GM18511 (cell line): ENCODE data around the gene FKBP10.
A peak's percentile ranks its signal among the peaks of the same experiment; 100 is the strongest.

Source experiments
- ATAC-seq: cut with Tn5 transposase; IDR thresholded peaks from one replicate; pipeline ENCODE4 v1.9.1; 2021; ENCODE audit warnings: mild to moderate bottlenecking, moderate library complexity; ENCODE audit not compliant: unreplicated experiment

Gene FKBP10

DNA sequence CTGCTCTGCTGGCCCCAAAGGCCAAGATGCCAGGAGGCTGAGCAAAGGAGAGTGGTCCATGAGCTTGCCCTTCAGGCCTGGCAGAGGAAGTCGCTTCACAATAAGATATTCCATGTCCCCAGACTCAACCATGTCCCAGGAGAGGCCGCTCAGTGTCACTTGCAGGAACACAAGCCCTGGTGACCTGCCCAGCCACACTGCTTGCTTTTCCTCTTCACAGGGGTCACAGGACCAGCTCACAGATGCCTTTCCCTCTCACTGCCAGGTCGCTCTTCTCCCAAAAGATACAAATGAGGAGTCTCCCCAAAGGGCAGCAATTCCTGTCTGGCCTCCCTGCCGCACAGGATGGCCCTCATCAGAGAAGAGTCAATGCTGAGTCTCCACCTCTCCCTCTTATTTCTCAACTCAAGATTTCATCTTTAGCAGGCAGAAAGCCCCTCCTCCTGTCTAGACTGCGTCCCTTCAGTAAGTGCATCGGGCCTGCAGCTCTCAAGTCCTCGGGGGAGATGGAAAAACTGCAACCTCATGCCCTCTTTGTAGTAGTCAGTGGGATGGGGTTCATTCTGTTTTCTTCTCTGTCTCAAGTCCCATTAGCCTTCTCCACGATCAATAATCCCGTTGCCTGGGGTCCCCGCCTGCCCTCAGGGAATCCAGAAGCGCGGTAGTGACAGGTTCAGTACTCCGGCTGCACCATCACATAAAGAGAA lies 31.2 kb upstream of the FKBP10 start:
- ATAC-seq = no peak

DNA sequence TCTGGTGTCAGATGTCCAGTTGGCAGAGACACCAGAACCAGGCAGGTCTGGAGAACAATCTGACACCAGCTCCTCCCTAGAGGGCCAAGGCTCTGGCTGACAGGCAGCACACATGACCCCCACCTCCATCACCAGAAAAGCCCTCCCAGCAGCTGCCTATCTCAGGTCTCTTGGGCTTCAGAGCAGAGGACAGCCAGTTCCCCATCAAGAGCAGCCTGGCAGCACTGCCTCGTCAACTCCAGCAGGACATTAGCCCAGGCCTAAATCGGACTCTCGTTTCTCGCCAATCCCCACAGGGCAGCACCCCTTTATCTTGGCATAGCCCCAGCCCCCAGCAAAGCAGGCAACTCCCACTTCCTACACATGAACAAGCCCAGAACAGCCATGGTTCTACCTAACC lies 30.7 kb upstream of the FKBP10 start:
- ATAC-seq = no peak

DNA sequence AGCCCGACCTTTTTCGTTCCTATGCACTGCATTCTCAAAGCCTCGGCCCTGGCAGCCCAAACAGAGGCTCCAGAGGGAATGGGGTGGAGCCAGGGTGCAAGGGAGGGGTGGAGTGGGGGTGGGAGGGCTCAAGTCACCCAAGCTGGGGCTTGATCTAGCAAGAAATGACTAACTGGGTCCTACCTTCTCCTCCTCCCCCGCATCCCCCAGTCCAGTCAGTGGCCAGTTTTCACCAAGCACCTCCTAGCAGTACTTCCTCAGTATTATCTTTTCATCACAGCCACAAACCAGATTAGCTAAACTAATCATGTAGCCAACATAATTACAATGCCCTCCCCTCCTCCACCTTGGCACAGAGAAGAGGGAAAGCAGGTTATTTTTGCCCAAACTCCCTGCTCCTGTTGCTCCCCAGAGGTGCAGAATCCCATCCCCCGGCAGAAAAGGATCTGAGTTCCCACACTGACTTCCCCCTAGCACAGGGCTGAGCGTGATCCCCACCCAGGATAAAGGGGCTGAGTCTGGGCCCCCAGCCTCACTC lies 28.5 kb upstream of the FKBP10 start:
- ATAC-seq = no peak

DNA sequence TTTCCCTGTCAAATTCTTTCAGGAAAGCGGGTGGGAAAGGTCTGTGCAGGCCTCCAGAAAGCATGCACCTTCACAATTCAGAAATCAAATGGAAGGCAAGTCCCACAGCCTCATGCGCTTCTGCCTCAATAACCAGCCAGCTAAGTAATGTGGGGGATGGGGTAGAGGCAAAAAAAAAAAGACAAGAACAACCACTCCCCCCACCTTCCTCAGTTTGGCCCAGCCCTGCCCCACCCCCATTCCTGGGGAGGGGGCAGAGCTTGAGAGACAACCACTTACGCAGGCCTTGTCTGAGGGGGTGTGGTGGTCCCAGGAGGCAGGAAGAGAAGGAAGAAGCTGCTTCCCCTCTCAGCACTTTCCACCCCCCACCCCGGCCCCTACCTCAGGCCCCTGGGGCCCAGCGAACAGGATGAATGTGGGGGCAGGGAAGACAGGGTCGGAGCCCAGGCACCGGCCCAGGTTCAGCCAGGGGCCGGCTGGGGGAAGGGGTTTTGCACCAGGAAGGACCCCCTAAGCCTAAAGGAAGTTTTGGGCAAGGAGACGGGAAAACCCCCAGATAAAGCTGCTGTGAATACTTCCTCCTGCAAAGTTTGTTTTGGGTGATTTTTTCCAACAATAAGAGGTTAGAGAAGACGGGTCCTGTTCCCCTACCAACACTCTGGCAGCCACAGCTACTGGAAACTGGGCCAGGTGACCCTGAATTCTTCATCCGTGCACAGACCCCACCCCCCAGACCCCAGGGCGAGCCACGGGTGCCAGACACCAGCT lies 27.5 kb upstream of the FKBP10 start:
- ATAC-seq = no peak

DNA sequence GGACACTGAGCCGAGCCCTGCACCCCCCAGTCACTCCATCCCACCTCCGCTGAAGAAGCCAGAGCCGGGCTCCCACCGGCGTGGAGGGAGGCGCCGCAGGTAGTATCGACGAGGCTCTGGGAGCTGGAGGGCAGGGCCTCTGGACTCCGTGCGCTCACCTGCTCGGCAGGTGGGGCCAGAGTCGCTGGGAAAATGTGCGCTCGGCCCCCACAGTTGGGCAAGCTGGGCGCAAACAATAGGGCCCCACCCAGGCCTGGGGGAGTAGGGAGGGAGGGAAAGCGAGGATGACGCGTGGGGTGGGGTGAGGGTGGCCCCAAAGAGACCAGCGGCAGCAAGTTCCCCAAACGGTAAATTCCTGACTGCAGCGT lies 27.0 kb upstream of the FKBP10 start:
- ATAC-seq = no peak

DNA sequence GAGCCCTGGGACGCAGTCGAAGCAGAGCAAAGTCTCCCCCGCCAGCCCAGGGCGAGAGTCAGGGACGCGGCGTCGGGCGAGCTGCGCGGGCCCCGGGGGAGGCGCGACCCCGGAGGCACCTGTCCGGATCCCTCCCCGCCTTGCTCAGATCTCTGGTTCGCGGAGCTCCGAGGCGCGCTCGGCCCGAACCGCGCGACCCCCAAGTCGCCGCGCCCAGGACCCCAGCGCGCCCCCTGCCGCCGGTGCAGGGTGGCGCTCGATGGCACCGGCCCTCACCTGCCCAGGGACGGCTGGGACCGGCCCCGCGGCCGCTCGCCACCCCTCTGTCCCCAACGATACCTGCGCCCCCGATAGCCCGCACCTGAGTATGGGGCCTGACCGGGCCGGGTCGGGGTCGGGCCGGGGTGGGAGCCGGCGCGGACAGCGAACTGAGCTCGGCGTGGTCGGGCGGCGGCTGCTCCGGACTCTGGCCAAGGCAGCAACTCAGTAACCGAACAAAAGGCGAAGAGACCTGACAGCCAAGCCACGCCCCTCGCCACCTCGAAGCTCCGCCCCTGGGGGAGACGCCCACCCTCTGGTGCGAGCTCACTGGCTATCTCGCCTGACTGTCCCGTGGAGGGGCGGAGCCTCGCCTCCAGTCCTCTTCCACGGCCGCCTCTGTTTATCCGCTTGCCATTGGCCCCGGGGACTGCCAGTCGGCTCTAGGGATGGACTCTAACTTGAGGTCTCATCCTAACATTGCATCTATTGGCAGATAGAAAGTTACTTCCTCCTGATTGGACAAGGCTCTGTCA lies 26.4 kb upstream of the FKBP10 start, which contains the start of gene JUP:
TSS of gene JUP (minus strand) at position 485 of the 794 bp plus-strand sequence. CDS start 14,857 bp downstream, outside the sequence.
- peak; percentile 77 for ATAC-seq

DNA sequence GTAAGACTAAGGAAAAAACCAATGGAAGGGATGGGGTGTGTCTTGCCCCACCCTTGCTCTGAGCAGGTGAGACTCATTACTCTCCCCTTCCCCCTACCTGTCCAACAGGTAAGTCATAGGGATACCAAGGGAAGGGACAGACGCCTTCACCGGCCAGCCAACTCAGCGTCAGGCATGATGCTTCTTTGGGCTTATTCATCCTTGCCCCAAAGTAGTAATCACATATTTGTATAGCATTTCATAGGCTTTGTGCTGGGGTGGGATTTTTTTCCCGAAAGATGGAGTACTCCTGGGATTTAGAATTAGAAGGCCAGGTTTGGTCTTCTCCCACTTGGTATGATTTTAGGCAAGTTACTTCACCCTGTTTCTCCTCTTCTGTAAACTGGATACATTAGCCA lies 25.8 kb upstream of the FKBP10 start:
- ATAC-seq = no peak

DNA sequence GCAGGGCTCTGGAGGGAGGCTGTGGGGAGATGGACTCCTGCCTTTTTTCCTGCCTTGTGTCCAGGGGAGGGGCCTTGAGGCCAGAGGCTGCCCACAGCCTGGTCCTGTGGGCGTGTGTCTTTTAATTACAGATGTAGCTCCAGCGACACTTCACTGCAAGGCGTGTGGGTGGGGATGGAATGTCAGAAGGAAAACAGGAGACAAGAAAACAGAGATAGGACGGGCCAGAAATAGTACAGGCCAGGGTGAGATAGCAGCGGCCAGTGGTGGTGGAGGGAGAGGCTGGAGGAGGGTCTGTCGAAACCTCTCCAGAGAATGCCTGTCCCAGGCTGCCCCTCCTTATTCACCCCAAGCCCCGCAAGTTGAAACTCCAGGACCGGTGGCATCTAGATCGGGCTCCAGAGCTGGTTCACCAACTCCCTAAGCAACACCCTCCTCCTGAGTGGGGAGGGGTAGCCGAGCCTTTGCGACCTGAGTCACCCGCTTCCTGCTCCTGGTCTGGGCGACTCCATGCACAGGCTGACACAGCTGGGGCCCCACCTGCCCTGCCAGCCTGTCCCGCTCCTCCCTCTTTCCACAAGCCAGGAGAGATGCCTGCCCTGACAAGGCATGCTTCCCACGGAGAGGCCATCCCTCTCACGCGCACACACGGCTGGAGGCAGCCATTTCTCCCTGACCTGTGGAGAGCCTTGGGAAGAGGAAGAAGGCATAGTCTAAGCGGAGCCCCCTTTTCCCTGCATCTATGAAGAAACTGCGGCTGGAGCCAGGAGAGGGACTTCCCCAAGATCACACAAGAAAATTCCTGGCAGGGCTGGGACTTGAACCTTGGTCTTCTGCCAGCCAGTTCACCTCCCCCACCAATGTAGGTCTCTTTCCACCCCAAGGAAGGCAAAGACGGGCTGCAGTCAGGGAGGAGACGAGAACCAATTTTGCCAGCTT lies 19.7 kb upstream of the FKBP10 start:
- no peak for ATAC-seq

DNA sequence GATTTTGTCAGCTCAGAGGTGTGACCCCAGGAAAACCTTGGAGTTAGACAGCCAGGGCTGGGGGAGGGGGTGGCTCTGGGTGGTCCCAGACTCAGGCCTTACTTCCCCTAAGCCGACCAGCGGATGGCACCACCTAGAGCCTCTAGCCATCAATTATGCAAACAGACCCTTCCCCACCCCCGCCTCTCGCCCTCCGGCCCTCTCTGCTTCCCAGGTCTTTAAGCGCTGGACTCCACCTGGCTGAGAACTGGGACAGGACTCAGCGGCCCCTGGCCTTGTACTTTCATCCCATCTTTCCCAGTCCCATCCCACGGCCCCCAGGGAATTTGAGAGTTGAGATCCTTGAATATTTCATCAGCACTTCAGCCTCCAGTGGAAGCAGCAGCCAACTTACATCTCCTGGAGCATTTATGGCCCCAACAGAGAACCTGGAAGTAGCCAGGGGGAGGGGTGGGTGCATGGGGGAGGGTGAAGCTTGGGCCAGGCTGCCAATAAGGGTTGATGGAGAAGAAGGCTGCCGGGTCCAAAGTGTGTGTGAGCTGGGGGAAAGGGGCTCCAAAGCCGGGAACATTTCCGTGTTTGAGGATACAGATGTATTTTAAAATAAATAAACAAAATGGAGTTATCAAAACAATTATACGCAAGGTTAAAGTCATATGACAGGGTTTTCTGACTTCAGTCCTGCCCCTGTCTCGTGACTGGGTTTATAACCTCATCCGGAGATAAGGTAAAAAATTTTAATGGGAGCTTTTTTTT lies 18.8 kb upstream of the FKBP10 start:
- ATAC-seq = no peak

DNA sequence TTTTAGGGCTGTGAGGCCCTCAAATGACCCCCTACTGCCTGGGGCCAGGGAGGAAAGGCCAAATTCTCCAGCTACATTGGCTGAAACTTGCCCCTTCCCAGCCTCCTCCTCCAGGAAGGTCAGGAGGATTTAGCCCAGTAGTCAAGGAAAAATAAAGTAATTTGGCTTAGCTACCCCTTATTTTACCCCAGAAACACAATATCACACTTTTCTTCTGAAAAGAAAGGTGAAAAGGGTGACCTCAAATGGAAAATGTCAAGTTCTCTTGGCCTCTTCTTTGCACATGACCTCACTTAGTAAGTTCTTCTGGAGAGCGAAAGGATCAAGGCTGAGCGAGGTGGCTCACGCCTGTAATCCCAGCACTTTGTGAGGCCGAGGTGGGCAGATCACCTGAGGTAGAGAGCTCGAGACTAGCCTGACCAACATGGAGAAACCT lies 18.2 kb upstream of the FKBP10 start:
- no peak for ATAC-seq

DNA sequence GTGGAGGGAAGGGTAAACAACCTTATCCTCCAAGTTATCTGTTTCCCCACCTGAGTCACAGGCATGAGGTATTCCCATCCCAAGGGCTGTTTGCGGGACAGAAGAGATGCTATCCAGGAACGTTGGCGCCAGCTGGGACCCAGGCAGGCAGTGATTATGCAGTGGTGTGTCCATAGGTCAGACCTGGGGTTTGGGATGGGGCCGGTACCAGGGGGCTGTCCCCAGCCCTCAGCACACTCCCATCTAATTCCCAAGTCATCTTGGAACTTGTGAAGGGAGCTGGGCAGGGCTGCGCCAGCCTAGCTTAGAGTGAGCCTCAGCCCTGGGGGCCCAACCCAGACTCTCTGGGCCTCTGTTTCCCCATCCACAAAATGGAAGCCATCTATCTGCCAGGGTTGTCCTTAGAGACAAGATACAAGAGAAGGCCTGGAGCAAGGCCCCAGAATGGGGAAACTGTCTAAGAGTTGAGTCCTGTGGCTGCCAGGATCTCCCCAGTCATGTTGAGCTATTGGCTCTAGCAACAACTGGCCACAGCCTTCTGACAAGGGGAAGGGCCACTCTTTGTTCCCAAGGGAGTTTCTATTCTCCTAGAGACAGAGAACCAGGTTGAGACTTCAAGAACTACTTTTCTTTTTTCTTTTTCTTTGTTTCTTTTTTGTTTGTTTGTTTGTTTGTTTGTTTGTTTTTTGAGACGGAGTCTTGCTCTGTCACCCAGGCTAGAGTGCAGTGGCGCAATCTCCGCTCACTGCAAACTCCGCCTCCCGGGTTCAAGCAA lies 16.5 kb upstream of the FKBP10 start:
- ATAC-seq = no peak

DNA sequence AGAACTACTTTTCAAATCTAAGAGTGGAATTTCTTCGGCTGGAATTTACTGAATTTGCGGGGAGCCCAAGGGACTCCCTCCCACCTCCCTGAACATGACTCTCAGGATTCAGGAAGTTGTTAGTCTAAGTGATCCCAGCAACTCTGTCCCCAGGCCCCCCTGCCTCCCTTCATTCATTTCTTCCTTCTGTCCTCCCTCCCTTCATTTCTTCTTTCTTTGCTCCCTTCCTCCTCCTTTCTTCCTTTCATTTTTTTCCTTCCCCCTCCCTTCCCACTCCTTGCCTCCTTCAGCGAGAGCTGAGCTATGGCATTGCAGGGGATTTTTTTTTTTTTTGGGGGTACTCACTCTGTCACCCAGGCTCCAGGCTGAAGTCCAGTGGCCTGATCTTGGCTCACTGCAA lies 15.4 kb upstream of the FKBP10 start:
- ATAC-seq = no peak

DNA sequence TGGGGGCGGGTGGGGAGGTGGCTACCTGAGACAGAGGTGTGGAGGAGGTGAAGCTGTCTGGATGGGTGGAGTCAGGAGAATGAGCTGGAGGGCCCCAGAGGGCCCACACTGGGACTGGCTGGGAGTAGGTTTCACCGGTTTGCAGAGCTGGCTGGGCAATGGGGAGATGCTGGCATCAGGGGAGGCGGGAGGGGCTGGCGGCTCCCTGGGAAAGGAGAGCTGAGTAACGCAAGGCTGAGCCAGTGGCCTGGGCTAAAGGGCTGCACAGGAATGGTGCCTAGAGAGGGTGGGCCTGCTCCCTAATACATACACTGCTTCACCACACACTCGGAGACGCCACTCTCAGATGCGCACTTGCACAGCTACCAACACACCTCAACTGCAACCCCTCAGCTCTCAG lies 13.4 kb upstream of the FKBP10 start:
- no peak for ATAC-seq

DNA sequence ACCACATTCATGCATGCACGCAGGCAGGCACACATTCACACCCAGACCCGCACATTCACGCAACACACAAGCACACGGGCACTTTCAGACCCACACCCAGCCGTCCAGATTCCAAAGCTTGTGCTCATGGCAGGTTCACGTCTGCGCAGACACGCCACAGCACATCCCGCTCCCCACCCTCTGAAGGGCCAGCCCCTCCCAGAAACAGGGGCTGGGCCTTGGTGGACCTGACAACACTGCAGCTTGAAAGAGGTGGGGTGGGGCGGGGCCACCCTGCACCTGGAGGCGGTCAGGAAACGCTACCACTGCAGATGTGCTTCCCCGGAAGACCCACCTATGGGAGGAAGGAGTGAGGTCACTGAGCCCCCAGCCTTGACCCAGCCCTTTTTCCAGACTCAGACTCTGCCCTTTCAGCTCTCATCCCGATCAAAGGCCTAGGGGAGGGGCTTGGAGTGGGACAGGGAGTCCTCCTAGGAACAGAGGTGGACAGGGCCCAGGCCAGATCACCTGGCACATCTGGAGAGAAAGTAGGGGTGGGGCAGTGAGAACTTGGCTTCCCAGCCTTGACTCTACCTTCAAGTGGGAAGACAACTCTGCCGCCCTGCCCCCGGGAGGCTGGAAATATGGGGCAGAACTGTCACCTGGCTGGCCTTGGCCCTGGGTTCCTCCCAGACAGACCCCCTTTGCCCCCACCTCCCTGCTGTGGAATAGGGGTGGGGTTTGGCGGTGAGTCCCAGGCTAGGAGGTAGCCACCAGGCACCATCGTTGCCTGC lies 12.0 kb upstream of the FKBP10 start:
- ATAC-seq = no peak

DNA sequence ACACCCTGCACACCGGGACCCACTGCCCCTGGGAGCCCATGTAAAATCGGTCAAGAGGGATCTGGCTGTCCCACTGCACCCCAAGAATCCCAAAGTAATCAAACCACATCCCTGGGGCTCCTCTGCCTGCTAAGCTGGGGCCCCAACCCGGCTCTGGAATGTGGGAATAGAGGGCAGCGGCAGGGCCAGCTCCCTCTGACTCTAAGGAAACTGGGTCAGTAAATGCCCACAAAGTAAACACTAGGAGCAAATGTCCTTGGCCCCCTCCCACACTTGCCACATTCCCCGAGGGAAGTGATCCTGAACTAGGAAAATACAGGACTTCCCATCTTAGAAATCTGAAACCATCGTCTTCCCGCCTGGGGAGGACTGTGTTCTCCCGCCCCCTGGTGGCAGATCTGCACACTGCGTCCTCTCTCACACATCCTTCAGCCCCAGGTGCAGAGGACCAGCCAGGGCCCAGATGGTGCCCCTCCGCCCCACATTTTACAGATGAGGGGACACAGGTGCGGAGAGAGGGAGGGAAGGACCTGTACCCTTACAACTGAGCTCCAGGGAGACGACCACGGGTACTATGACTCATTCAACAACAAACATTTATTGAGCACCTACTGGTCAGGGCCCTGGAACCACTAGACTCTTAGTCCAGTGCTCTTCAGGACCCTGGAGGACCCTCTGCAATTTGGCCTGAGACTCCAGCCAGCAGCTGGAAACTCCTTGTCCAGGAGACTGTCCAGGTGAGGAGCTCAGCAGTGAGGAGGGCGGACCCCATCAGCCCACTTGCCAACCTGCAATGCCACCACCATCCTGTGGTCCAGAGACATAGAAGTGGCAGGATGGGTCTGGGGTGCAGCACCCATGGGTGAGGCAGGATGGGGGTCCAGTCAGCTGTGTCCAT lies 11.2 kb upstream of the FKBP10 start:
- no peak for ATAC-seq

DNA sequence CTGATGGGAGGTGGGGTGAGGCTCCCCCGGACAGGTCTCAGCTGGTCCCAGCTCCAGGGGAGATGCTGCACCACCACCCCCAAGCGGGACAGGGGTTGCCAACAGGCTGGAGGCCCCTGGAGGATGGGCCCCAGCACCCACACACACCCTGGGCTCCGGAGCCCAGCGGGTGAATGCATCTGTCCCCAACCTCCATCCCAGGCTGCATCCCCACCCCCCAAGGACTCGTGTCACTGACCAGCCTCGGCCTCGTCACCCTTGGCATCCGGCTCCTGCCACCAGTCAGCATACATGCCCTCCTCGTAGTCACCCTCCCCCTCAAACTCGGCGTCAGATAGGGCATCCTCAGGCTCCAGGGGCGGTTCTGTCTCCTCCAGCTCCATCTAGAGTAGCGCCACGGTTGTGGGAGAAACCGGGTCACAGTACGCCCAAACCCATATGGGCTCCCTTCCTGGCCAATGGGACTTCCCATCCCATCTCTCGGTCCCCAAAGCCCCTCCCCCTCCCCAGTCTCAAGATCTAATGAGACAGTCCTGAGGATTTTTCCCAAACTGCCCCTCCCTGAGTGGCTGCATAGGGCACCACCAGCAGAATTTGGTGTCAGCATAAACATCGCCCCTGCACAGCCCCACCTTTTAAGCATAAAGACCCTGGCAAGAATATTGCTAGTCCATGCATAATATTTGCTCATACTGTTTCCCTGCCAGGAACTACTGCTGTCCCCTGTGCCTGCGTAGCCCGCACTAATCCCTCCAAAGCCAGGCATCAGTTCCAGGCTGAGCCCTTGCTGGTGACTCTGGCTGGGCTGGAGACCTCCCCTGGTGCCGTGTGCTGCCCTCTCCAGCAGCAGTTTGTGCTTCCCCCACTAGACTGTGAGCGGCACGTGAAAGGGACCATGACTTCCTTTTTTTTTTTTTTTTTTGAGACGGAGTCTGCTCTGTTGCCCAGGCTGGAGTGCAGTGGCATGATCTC lies 9.5 kb upstream of the FKBP10 start:
- ATAC-seq = no peak
